GM12872 (cell line): Measurements from ENCODE around the gene MYG1.

Source experiments
- CTCF ChIP-seq: IDR thresholded peaks from 3 replicates; pipeline ENCODE4 v1.5.1; 2011; ENCODE audit warnings: low read depth, mild to moderate bottlenecking, low read length, moderate library complexity; ENCODE audit not compliant: insufficient read depth

MYG1 gene

GRCh38 chr12:53330671-53331070 lies 31.2 kb downstream of the MYG1 start:
- TF ChIP-seq CTCF = no peak

GRCh38 chr12:53332744-53333143 lies 33.2 kb downstream of the MYG1 start:
- no peak for TF ChIP-seq CTCF

- TF ChIP-seq CTCF = no peak
Observed at GRCh38 chr12:53333289-53333688, 33.8 kb downstream of the MYG1 start.

GRCh38 chr12:53333845-53334244 lies 34.4 kb downstream of the MYG1 start:
- no peak for TF ChIP-seq CTCF

GRCh38 chr12:53334822-53335221 lies 35.3 kb downstream of the MYG1 start:
- no peak for TF ChIP-seq CTCF

GRCh38 chr12:53336181-53336681 lies 36.7 kb downstream of the MYG1 start, which contains the start of gene SP7:
Gene SP7, minus strand, starts transcription at chr12:53336354. Its CDS starts 708 bp downstream, at chr12:53335646.
- TF ChIP-seq CTCF = no peak

GRCh38 chr12:53338017-53338416 lies 38.5 kb downstream of the MYG1 start:
- TF ChIP-seq CTCF = no peak

GRCh38 chr12:53338916-53339315 lies 39.4 kb downstream of the MYG1 start:
- no peak for TF ChIP-seq CTCF
